ENCODE data around the gene KITLG. TPM values are rescaled to one million over a fixed set of nuclear protein-coding genes. Genes with fewer than 3 reads are reported as not detected.

The KITLG gene
- total RNA-seq, 4 donors from 2014 or later, result 3.9 to 7.1 (median 4.6) TPM

DNA sequence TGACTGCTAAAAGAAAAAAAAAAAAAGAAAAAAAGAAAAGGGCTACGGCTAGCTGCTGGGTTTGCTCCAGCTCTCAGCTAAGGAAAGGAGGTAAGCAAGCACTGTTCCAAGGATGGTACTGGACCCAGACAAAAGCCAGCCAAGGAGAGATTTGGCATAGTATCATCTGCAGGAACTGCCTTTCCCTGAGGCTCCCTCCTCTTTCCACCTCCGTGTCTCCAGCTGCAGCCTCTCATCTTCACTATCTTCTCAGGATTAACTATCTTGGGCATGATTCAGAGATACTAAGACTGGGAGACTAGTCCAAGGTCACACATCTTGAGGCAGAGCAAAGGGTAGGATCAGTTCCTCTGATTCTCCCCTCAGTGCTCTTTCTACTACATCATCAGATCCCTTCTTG is 6.0 kb downstream of the KITLG start:
- Histone ChIP-seq H3K9me3 (no peaks in the 10 kb centered on the region), H3K27ac (peak overlapping the region in 2 of 4 donors; percentile 17 to 31), H3K36me3 (no peaks in the 10 kb centered on the region), H3K27me3 (no peaks in the 10 kb centered on the region), H3K4me3 (no peak overlapping the region), H3K4me1 (peaks cover 16 to 18% of the 10 kb centered on the region in 2 donors)
- DNase-seq (no peak), ATAC-seq (no peak)
- no peak for TF ChIP-seq POLR2A (IDR thresholded peaks at IDR 0.05)
- TF ChIP-seq, protein P1, sequence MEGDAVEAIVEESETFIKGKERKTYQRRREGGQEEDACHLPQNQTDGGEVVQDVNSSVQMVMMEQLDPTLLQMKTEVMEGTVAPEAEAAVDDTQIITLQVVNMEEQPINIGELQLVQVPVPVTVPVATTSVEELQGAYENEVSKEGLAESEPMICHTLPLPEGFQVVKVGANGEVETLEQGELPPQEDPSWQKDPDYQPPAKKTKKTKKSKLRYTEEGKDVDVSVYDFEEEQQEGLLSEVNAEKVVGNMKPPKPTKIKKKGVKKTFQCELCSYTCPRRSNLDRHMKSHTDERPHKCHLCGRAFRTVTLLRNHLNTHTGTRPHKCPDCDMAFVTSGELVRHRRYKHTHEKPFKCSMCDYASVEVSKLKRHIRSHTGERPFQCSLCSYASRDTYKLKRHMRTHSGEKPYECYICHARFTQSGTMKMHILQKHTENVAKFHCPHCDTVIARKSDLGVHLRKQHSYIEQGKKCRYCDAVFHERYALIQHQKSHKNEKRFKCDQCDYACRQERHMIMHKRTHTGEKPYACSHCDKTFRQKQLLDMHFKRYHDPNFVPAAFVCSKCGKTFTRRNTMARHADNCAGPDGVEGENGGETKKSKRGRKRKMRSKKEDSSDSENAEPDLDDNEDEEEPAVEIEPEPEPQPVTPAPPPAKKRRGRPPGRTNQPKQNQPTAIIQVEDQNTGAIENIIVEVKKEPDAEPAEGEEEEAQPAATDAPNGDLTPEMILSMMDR (IDR thresholded peaks at IDR 0.05 in 4 of 5, conservative IDR thresholded peaks at IDR 0.05 in 1 of 5), result no peak
- intact Hi-C loops (cut with DNase I; ENCODE audit: low total_unique reads), result loop anchor here (10.0 kb wide), 1 partner anchor 429 kb away; the partner anchor contains the start of genes CEP290 and TMTC3
- in situ Hi-C loops (cut with MboI; ENCODE audit: low sequenced_read_pairs in 4 of 4), result no loop called here

DNA sequence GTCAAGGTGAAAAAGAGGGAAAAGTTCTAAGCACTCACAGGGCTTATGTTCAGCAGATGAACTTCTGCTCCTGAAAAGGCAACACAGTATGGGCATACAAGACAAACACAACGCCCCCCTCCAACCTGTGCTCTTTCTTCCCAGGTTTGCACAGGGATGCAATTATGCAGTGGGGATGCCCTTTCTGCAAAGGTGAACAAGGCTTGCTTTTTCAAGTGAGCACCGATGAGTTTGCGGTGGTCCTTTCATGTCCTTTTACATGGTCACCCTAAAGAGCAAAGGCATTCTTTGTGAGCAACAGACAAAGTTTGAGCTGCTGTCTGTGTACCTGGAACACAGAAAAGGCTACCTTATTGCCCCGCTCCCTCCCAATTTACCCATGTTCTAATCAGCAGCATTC is 6.7 kb downstream of the KITLG start:
- ATAC-seq (no peak), DNase-seq (no peak)
- no peaks in the 10 kb centered on the region for H3K36me3 ChIP-seq
- peaks cover 11 to 19% of the 10 kb centered on the region in 2 donors for H3K4me1 ChIP-seq
- intact Hi-C loops (cut with DNase I; ENCODE audit: low total_unique reads) (loop anchor here (10.0 kb wide), 1 partner anchor 429 kb away; the partner anchor contains the start of genes CEP290 and TMTC3), in situ Hi-C loops (cut with MboI; ENCODE audit: low sequenced_read_pairs in 4 of 4) (no loop called here)
- no peaks in the 10 kb centered on the region for H3K9me3 ChIP-seq
- no peak overlapping the region for H3K4me3 ChIP-seq
- TF ChIP-seq, protein P1 (IDR thresholded peaks at IDR 0.05 in 4 of 5, conservative IDR thresholded peaks at IDR 0.05 in 1 of 5), result no peak
- no peak for TF ChIP-seq POLR2A (IDR thresholded peaks at IDR 0.05)
- peak overlapping the region in 2 of 4 donors; percentile 27 to 31 for H3K27ac ChIP-seq
- no peaks in the 10 kb centered on the region for H3K27me3 ChIP-seq

DNA sequence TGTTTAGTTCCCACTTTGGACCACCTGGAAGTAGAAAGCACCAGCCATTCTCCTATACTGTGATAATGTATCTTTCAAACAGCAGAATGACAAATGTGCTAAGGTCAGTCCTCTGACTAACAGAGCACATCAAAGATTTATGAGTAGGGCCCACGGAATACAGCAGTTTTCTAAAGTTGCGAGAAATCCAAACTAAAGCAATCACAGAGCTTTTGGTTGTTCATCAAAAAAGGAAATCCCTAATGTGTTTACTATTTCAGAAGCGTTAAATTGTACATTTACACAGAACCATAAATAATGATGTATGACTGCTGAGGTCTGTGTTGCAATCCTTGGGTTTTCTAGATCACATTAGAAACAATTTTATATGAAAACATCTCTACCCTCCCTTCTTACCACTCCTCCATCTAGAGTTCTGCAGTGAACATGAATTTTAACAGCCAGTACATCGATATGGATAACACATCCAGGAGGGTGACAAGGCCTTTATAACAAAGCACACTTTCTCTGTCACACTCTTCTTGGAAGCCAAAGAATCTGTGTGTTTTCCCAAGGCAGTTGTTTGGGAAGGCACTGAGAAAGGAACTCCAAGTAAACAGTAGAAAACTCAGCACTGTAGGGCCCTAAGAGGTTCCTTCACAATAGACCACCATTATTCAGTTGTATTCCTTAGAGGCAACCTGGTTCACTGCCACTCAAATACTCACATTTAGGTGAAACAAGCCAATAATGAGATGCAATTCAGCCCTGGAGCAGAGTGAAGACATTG is 7.3 kb downstream of the KITLG start:
- peaks cover 5 to 19% of the 10 kb centered on the region in 2 donors for H3K4me1 ChIP-seq
- no peak for TF ChIP-seq POLR2A (IDR thresholded peaks at IDR 0.05)
- TF ChIP-seq, protein P1 (IDR thresholded peaks at IDR 0.05 in 4 of 5, conservative IDR thresholded peaks at IDR 0.05 in 1 of 5), result no peak

DNA sequence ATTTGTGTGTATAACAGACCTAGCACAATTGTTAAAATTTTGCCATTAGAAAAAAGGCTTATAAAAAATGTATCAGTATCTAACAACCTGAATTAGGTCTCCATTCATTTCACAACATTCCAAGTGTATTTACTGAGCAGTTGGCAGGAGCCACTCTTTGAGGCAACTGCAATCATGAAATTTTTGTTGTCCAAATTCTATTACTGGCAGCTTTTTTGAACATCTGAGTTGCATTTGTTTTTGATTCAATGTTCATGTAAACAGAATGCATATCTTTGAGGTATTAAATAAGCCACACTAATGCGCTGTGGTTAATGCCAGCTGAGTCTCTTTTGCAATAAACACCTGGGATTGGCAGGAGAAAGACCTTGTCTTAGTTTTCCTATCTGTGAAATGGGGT is 8.7 kb downstream of the KITLG start:
- TF ChIP-seq, protein P1 (IDR thresholded peaks at IDR 0.05 in 4 of 5, conservative IDR thresholded peaks at IDR 0.05 in 1 of 5), result no peak
- TF ChIP-seq POLR2A (IDR thresholded peaks at IDR 0.05), result no peak
- ATAC-seq, result no peak
- H3K4me3 ChIP-seq, result no peak overlapping the region
- in situ Hi-C loops (cut with MboI; ENCODE audit: low sequenced_read_pairs in 4 of 4) (no loop called here), intact Hi-C loops (cut with DNase I; ENCODE audit: low total_unique reads) (loop anchor here (10.0 kb wide), 1 partner anchor 427 kb away; the partner anchor contains the start of genes CEP290 and TMTC3)
- H3K36me3 ChIP-seq, result no peaks in the 10 kb centered on the region
- H3K27me3 ChIP-seq, result no peaks in the 10 kb centered on the region
- no peak overlapping the region for H3K27ac ChIP-seq
- no peak for DNase-seq
- no peaks in the 10 kb centered on the region for H3K9me3 ChIP-seq
- H3K4me1 ChIP-seq, result peaks cover 0 to 11% of the 10 kb centered on the region in 2 donors

More for the DNA sequence above, 7.3 kb downstream of the KITLG start:
- Histone ChIP-seq H3K4me3 (no peak overlapping the region), H3K27me3 (no peaks in the 10 kb centered on the region), H3K9me3 (no peaks in the 10 kb centered on the region), H3K36me3 (no peaks in the 10 kb centered on the region), H3K27ac (peak overlapping the region in 2 of 4 donors; percentile 27 to 31)
- intact Hi-C loops (cut with DNase I; ENCODE audit: low total_unique reads) (loop anchor here (10.0 kb wide), 1 partner anchor 428 kb away; the partner anchor contains the start of genes CEP290 and TMTC3), in situ Hi-C loops (cut with MboI; ENCODE audit: low sequenced_read_pairs in 4 of 4) (no loop called here)
- ATAC-seq, result no peak
- DNase-seq, result no peak
